ENCODE data around the gene DIDO1. TPM values are rescaled to one million over a fixed set of nuclear protein-coding genes. Genes with fewer than 3 reads are reported as not detected.
"Not testable (repeated sequence)": the region's sequence is repeated elsewhere in the genome, so short reads cannot be mapped to it uniquely, and the experiment has no call there.

The DIDO1 gene
- total RNA-seq, 1 donor, result 46.3 TPM

GRCh38 chr20:62852841-62853240 lies 73.5 kb downstream of the DIDO1 start:
- Histone ChIP-seq H3K36me3 (ENCODE audit: insufficient read depth, low read length) (peaks cover 38% of the 10 kb centered on the region), H4K20me1 (ENCODE audit: insufficient read depth, low read length) (no peaks in the 10 kb centered on the region), H3K27ac (ENCODE audit: low read depth, low read length) (no peak overlapping the region), H3K27me3 (ENCODE audit: insufficient read depth, low read length) (no peaks in the 10 kb centered on the region), H3K4me3 (ENCODE audit: insufficient read depth, low read length) (no peak overlapping the region), H3K4me1 (ENCODE audit: insufficient read depth, low read length) (no peaks in the 10 kb centered on the region), H2AFZ (ENCODE audit: low read length) (no peak overlapping the region), H3K79me2 (ENCODE audit: insufficient read depth, low read length) (peaks cover 6% of the 10 kb centered on the region), H3K4me2 (ENCODE audit: insufficient read depth, low read length) (no peak overlapping the region), H3K9me3 (ENCODE audit: low read depth, low read length) (no peaks in the 10 kb centered on the region)
- DNase-seq (ENCODE audit: insufficient read length, low spot score, missing footprints), result no peak
- TF ChIP-seq CTCF (IDR thresholded peaks at IDR 0.05; ENCODE audit: extremely low read depth, low read depth, low read length), result no peak

- no peaks in the 10 kb centered on the region for H3K27me3 ChIP-seq (ENCODE audit: insufficient read depth, low read length)
- DNase-seq (ENCODE audit: insufficient read length, low spot score, missing footprints), result no peak
- H3K27ac ChIP-seq (ENCODE audit: low read depth, low read length), result no peak overlapping the region
- TF ChIP-seq CTCF (IDR thresholded peaks at IDR 0.05; ENCODE audit: extremely low read depth, low read depth, low read length), result no peak
- H3K4me3 ChIP-seq (ENCODE audit: insufficient read depth, low read length), result no peak overlapping the region
- H3K36me3 ChIP-seq (ENCODE audit: insufficient read depth, low read length), result peaks cover 37% of the 10 kb centered on the region
- H3K4me1 ChIP-seq (ENCODE audit: insufficient read depth, low read length), result no peaks in the 10 kb centered on the region
- no peak overlapping the region for H3K4me2 ChIP-seq (ENCODE audit: insufficient read depth, low read length)
- H3K79me2 ChIP-seq (ENCODE audit: insufficient read depth, low read length), result peaks cover 6% of the 10 kb centered on the region
- H2AFZ ChIP-seq (ENCODE audit: low read length), result no peak overlapping the region
- no peaks in the 10 kb centered on the region for H3K9me3 ChIP-seq (ENCODE audit: low read depth, low read length)
- H4K20me1 ChIP-seq (ENCODE audit: insufficient read depth, low read length), result no peaks in the 10 kb centered on the region
These were observed 74.1 kb downstream of the DIDO1 start for GRCh38 chr20:62852196-62852595.

DNA sequence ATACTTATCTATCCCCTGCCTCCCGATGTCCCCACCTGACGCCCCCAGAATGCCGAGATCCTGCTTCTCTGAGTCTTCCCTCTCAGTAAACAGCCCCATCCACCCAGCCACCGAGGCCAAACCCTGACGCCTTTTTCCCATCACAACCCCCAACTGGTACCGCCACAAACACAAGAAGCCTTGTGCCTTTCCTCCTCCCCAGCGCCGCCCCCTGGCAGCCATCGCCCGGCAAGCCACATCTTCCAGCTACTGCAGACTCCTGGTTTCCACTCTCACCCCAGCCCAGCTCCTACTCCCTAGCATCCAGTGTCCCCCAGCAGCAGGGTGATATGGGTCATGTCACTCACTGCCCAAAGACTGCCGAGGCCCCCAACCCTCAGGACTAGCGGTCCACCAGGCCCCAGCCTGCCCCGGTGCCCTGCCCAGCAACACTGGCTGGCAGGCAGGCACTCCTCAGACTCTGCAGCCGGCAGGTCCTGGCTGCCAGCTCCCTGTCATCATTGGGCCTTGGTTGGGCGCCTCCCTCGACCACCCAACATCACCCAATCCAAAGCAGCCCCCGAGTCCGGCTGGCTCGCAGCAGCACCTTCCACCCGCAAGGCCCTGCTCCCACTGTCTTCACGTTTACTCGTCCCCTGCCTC lies 75.9 kb downstream of the DIDO1 start:
- Histone ChIP-seq H3K27me3 (ENCODE audit: insufficient read depth, low read length) (no peaks in the 10 kb centered on the region), H2AFZ (ENCODE audit: low read length) (no peak overlapping the region), H3K4me1 (ENCODE audit: insufficient read depth, low read length) (no peaks in the 10 kb centered on the region), H3K79me2 (ENCODE audit: insufficient read depth, low read length) (no peaks in the 10 kb centered on the region), H3K27ac (ENCODE audit: low read depth, low read length) (no peak overlapping the region), H3K4me3 (ENCODE audit: insufficient read depth, low read length) (no peak overlapping the region), H3K4me2 (ENCODE audit: insufficient read depth, low read length) (no peak overlapping the region), H4K20me1 (ENCODE audit: insufficient read depth, low read length) (peaks cover 2% of the 10 kb centered on the region), H3K9me3 (ENCODE audit: low read depth, low read length) (no peaks in the 10 kb centered on the region), H3K36me3 (ENCODE audit: insufficient read depth, low read length) (peaks cover 30% of the 10 kb centered on the region)
- TF ChIP-seq CTCF (IDR thresholded peaks at IDR 0.05; ENCODE audit: extremely low read depth, low read depth, low read length), result no peak
- peak; percentile 32 for DNase-seq (ENCODE audit: insufficient read length, low spot score, missing footprints)

DNA sequence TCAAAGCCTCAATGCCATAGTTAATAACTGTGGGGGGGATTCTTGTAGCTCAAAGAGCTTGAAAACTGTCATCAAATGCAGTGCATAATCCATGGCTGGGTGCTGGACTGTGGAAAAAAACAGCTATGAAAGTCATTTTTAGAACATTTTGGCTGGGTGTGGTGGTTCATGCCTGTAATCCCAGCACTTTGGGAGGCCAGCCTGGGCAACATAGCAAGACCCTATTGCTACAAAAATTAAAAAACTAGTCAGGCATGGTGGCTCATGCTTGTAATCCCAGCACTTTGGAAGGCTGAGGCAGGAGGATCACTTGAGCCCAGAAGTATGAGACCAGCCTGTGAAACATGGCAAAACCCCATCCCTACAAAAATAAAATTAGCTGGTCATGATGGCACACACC lies 76.9 kb downstream of the DIDO1 start:
- no peak for TF ChIP-seq CTCF (IDR thresholded peaks at IDR 0.05; ENCODE audit: extremely low read depth, low read depth, low read length)
- Histone ChIP-seq H3K4me3 (ENCODE audit: insufficient read depth, low read length) (no peak overlapping the region), H3K79me2 (ENCODE audit: insufficient read depth, low read length) (no peaks in the 10 kb centered on the region), H3K9me3 (ENCODE audit: low read depth, low read length) (no peaks in the 10 kb centered on the region), H4K20me1 (ENCODE audit: insufficient read depth, low read length) (peaks cover 3% of the 10 kb centered on the region), H2AFZ (ENCODE audit: low read length) (no peak overlapping the region), H3K27ac (ENCODE audit: low read depth, low read length) (no peak overlapping the region), H3K27me3 (ENCODE audit: insufficient read depth, low read length) (no peaks in the 10 kb centered on the region), H3K4me2 (ENCODE audit: insufficient read depth, low read length) (no peak overlapping the region), H3K36me3 (ENCODE audit: insufficient read depth, low read length) (peaks cover 21% of the 10 kb centered on the region), H3K4me1 (ENCODE audit: insufficient read depth, low read length) (no peaks in the 10 kb centered on the region)
- peak; percentile 38 for DNase-seq (ENCODE audit: insufficient read length, low spot score, missing footprints)

- H3K4me2 ChIP-seq (ENCODE audit: insufficient read depth, low read length); H3K4me1 ChIP-seq (ENCODE audit: insufficient read depth, low read length); H2AFZ ChIP-seq (ENCODE audit: low read length); H4K20me1 ChIP-seq (ENCODE audit: insufficient read depth, low read length); H3K9me3 ChIP-seq (ENCODE audit: low read depth, low read length); H3K79me2 ChIP-seq (ENCODE audit: insufficient read depth, low read length); H3K4me3 ChIP-seq (ENCODE audit: insufficient read depth, low read length); H3K27me3 ChIP-seq (ENCODE audit: insufficient read depth, low read length); DNase-seq (ENCODE audit: insufficient read length, low spot score, missing footprints); H3K27ac ChIP-seq (ENCODE audit: low read depth, low read length): not testable (repeated sequence)
- H3K36me3 ChIP-seq (ENCODE audit: insufficient read depth, low read length), result peaks cover 19% of the 10 kb centered on the region
These were observed 77.4 kb downstream of the DIDO1 start for GRCh38 chr20:62848917-62849316.
